ENCODE results near the gene DHRS11. TPM values are rescaled to one million over a fixed set of nuclear protein-coding genes. Genes with fewer than 3 reads are reported as not detected.
"Not testable (repeated sequence)": the region's sequence is repeated elsewhere in the genome, so short reads cannot be mapped to it uniquely, and the experiment has no call there.

DHRS11 gene
- total and polyA plus RNA-seq, 2 of the 4 experiments (the other 2 are of a cell fraction): 7.0 to 14.5 TPM

DNA sequence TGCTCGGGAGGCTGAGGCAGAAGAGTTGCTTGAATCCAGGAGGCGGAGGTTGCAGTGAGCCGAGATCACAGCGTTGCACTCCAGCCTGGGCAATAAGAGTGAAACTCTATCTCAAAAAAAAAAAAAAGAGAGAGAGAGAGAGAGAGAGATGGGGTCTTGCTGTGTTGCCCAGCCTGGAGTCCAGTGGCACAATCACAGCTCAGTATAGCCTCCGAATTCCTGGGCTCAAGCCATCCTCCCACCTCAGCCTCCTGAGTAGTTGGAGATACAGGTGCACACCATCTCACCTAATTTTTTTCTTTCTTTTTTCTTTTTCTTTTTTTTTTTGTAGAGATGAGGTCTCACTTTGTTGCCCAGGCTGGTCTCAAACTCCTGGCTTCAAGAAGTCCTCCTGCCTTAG, 13.3 kb downstream of the DHRS11 start:
- in situ Hi-C loops (cut with MboI; ENCODE audit: low sequenced_read_pairs): loop anchor here (10.0 kb wide), 1 partner anchor 770 kb away; the partner anchor contains the start of gene C17orf78
- H3K4me1 ChIP-seq (ENCODE audit: control insufficient read depth, insufficient read depth, low read length); H3K56ac ChIP-seq (ENCODE audit: extremely low read depth, insufficient read depth, low read length); H2BK20ac ChIP-seq (ENCODE audit: low read depth, low read length); H3K18ac ChIP-seq (ENCODE audit: low read depth, low read length); H3K9ac ChIP-seq (ENCODE audit: low read depth, low read length); H3K36me3 ChIP-seq (ENCODE audit: control insufficient read depth, insufficient read depth, low read length); POLR2A ChIA-PET (ENCODE audit: unreplicated experiment); H3K9me3 ChIP-seq (ENCODE audit: control insufficient read depth, insufficient read depth, low read length); intact Hi-C loops (cut with micrococcal nuclease); BruUV-seq (replicated peaks); H3K27me3 ChIP-seq (ENCODE audit: control insufficient read depth, insufficient read depth, low read length); H3K27ac ChIP-seq (ENCODE audit: insufficient read depth, low read length); DNase-seq; ATAC-seq (ENCODE audit: low read depth); H2AFZ ChIP-seq (replicated peaks; ENCODE audit: low read length, poor library complexity); H3K4ac ChIP-seq (ENCODE audit: low read depth, low read length); H3K9me1 ChIP-seq (ENCODE audit: insufficient read depth, low read length); H2BK120ac ChIP-seq (ENCODE audit: low read depth, low read length); H3K14ac ChIP-seq (replicated peaks; ENCODE audit: low read depth, low read length); H3K4me3 ChIP-seq (ENCODE audit: insufficient read depth, low read depth, low read length); H3K23ac ChIP-seq (ENCODE audit: low read depth, low read length); H2BK15ac ChIP-seq (ENCODE audit: low read depth, low read length); H4K91ac ChIP-seq (ENCODE audit: insufficient read depth, low read depth, low read length); dilution Hi-C loops (cut with HindIII; ENCODE audit: low sequenced_read_pairs, unreplicated experiment); CTCF ChIA-PET; H2AK9ac ChIP-seq (replicated peaks; ENCODE audit: low read depth, low read length, poor library complexity); H4K5ac ChIP-seq (ENCODE audit: low read depth, low read length); H4K8ac ChIP-seq (ENCODE audit: low read depth in 2 of 2, low read length in 2 of 2); H2BK5ac ChIP-seq (ENCODE audit: low read depth, low read length, poor library complexity, severe bottlenecking); H3K4me2 ChIP-seq (ENCODE audit: low read depth, low read length); H2AK5ac ChIP-seq (ENCODE audit: low read depth, low read length): not testable (repeated sequence)
- peaks cover 27% of the 10 kb centered on the region for H4K20me1 ChIP-seq (ENCODE audit: insufficient read depth, low read length)
- WGBS, 2 experiments (ENCODE audit: extremely low coverage in 2 of 2, insufficient read length in 1 of 2): no CpG with 5 or more reads among the region's 5 CpGs
- peaks cover 27 to 53% of the 10 kb centered on the region in 2 experiments for H3K79me1 ChIP-seq (ENCODE audit: low read depth in 1 of 2, low read length in 2 of 2)
